ENCODE measurements around the gene MALAT1. TPM values are rescaled to one million over a fixed set of nuclear protein-coding genes. Genes with fewer than 3 reads are reported as not detected.
"Not testable (repeated sequence)": the region's sequence is repeated elsewhere in the genome, so short reads cannot be mapped to it uniquely, and the experiment has no call there.

MALAT1 gene
- total and polyA plus RNA-seq, 10 of the 15 experiments (the other 5 are each of a cell fraction or from before 2014, with no cell fraction given) = 448 to 8,160 (median 2,019) TPM

- H3K4me1 ChIP-seq (ENCODE audit: control insufficient read depth, insufficient read depth, low read length) = peaks cover 25% of the 10 kb centered on the region
- 26% methylated on average over 7 of the region's 7 CpGs for WGBS (ENCODE audit: insufficient coverage, insufficient replicate concordance, low lambda C conversion rate, missing lambda C conversion rate)
- peak; percentile 80 for TF ChIP-seq MEF2B (IDR thresholded peaks at IDR 0.05; ENCODE audit: partially characterized antibody, poor library complexity, severe bottlenecking)
- H3K9me3 ChIP-seq (replicated peaks; ENCODE audit: control insufficient read depth, insufficient read depth, low read length); SMC1A ChIA-PET (ENCODE audit: uncharacterized antibody, unreplicated experiment); in situ Hi-C loops (cut with MboI); FAIRE-seq; intact Hi-C loops (cut with micrococcal nuclease; ENCODE audit: unreplicated experiment); BruUV-seq (replicated peaks); ATAC-seq; H4K20me1 ChIP-seq (ENCODE audit: control insufficient read depth, insufficient read depth); H3K27me3 ChIP-seq (replicated peaks in 1 of 2; ENCODE audit: control insufficient read depth in 2 of 2, insufficient read depth in 2 of 2, low read length in 1 of 2); DNase-seq (ENCODE audit: low read depth, low spot score): not testable (repeated sequence)
- CTCF ChIA-PET = interaction anchor here (1.6 kb wide), 1 partner anchor 17 kb away, joined by 3 read pairs; no protein-coding TSS in a partner anchor
- peak overlapping the region; percentile 17 for H3K27ac ChIP-seq (ENCODE audit: control insufficient read depth, insufficient read depth)
- H2AFZ ChIP-seq (ENCODE audit: control insufficient read depth, low read depth, low read length) = peak overlapping the region; percentile 77
- peaks cover 0 to 13% of the 10 kb centered on the region in 2 experiments; a peak in 2 of 4 replicates for H3K36me3 ChIP-seq (ENCODE audit: control insufficient read depth in 2 of 2, insufficient read depth in 2 of 2, low read length in 1 of 2)
- peak overlapping the region; percentile 26; the same call in 1 of the 2 replicates for H3K4me3 ChIP-seq
- RAD21 ChIA-PET (ENCODE audit: unreplicated experiment) = interaction anchor here (1.2 to 2.0 kb wide), 2 partner anchors 17 to 49 kb away, joined by 3 to 6 read pairs; partner anchors contain the start of gene FAM89B
- H3K9ac ChIP-seq (ENCODE audit: control insufficient read depth, insufficient read depth, low read length) = peak overlapping the region; percentile 16; the same call in 1 of the 2 replicates
- H3K79me2 ChIP-seq (ENCODE audit: control insufficient read depth, insufficient read depth, low read length) = peaks cover 15% of the 10 kb centered on the region
- POLR2A ChIA-PET = interaction anchor here (1.5 to 2.5 kb wide), 2 partner anchors 17 to 47 kb away, joined by 6 to 13 read pairs; partner anchors contain the start of gene ZNRD2
- peak overlapping the region; percentile 80 for H3K4me2 ChIP-seq (ENCODE audit: control insufficient read depth, insufficient read depth)
Observed at GRCh38 chr11:65523631-65523968, 24.8 kb downstream of the MALAT1 start.

DNA sequence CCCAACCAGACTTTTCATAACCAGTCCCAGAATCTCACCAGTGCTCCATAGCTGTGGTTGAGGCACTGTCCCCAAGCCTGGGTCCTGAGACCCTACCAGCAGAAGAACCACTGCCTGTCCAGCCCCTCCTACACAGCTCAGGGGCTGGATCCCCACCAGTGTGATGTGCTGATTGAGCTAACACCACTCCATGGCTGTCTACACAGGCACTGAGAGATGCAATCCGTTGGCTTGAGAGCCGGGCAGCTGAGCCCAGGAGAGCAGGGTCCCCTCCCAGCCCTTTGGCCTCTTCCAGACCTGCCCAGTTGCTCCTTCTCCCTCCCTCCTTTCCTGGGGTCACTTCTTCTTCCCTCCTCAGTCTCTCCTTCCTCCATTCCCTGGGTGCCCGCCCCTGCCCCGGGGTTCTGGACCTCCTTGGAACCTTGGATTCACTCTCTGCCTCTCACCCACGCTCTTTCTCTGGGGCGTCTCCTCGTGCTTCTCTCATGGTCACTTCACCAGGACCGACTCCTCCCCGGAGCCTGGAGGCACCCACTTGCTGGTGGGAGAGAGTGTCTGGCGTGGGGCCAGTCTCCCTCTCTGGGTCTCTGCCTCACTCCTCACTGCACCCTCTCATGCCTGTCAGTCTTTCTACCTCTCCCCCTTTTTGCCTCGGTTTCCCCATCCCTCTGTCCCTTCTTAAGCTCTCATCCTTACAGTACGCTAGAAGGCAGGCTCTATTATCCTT is 25.3 kb downstream of the MALAT1 start:
- TF ChIP-seq NR2C1 (IDR thresholded peaks at IDR 0.05) (no peak), PKNOX1 (IDR thresholded peaks at IDR 0.05) (peak; percentile 37; the same call in 1 of the 2 replicates), SPI1 (IDR thresholded peaks at IDR 0.05; ENCODE audit: borderline replicate concordance, insufficient read depth, low read depth, low read length) (no peak), LARP7 (IDR thresholded peaks at IDR 0.05) (0 out of 2 replicates have a peak, but pooled peaks have one; percentile 22), YBX1 (IDR thresholded peaks at IDR 0.05) (no peak), POLR2AphosphoS2 (IDR thresholded peaks at IDR 0.05; ENCODE audit: low read depth, low read length) (no peak), ZNF217 (IDR thresholded peaks at IDR 0.05) (no peak), CREM (IDR thresholded peaks at IDR 0.05; ENCODE audit: low read depth) (no peak), TARDBP (IDR thresholded peaks at IDR 0.05; ENCODE audit: borderline replicate concordance) (no peak), JUND (IDR thresholded peaks at IDR 0.05; ENCODE audit: low read depth, low read length) (no peak)
- ChIA-PET POLR2A (interaction anchor here (0.8 to 2.5 kb wide), 9 partner anchors 12 to 143 kb away, joined by 3 to 13 read pairs (median 4); partner anchors contain the start of genes PCNX3 and ZNRD2), RAD21 (ENCODE audit: unreplicated experiment) (interaction anchor here (1.0 to 2.0 kb wide), 5 partner anchors 14 to 105 kb away, joined by 3 to 8 read pairs (median 4); partner anchors contain the start of gene FAM89B), CTCF (interaction anchor here (1.1 to 3.5 kb wide), 5 partner anchors 17 to 108 kb away, joined by 3 to 18 read pairs (median 5); no protein-coding TSS in a partner anchor), SMC1A (ENCODE audit: uncharacterized antibody, unreplicated experiment) (interaction anchor here (0.7 to 2.1 kb wide), 2 partner anchors 14 to 16 kb away, joined by 3 to 7 read pairs; no protein-coding TSS in a partner anchor)
- H3K9ac ChIP-seq (ENCODE audit: control insufficient read depth, insufficient read depth, low read length) = no peak overlapping the region; the same call in 1 of the 2 replicates
- H3K27ac ChIP-seq (ENCODE audit: control insufficient read depth, insufficient read depth) = peak overlapping the region; percentile 17
- peaks cover 15% of the 10 kb centered on the region for H3K79me2 ChIP-seq (ENCODE audit: control insufficient read depth, insufficient read depth, low read length)
- DNase-seq (ENCODE audit: low read depth, low spot score) (no peak), ATAC-seq (peak; percentile 22), FAIRE-seq (no peak)
- intact Hi-C loops (cut with micrococcal nuclease; ENCODE audit: unreplicated experiment) = no loop called here
- peak overlapping the region; percentile 44; the same call in 1 of the 2 replicates for H3K4me3 ChIP-seq
- no peaks in the 10 kb centered on the region for H4K20me1 ChIP-seq (ENCODE audit: control insufficient read depth, insufficient read depth)
- in situ Hi-C loops (cut with MboI) = no loop called here
- H3K4me2 ChIP-seq (ENCODE audit: control insufficient read depth, insufficient read depth) = peak overlapping the region; percentile 80
- no TSS peak for BruUV-seq (replicated peaks)
- WGBS (ENCODE audit: insufficient coverage, insufficient replicate concordance, low lambda C conversion rate, missing lambda C conversion rate) = 78% methylated on average over 12 of the region's 12 CpGs
- peak overlapping the region; percentile 77 for H2AFZ ChIP-seq (ENCODE audit: control insufficient read depth, low read depth, low read length)
- peaks cover 25% of the 10 kb centered on the region for H3K4me1 ChIP-seq (ENCODE audit: control insufficient read depth, insufficient read depth, low read length)
- no peaks in the 10 kb centered on the region for H3K9me3 ChIP-seq (replicated peaks; ENCODE audit: control insufficient read depth, insufficient read depth, low read length)
- H3K27me3 ChIP-seq (replicated peaks in 1 of 2; ENCODE audit: control insufficient read depth in 2 of 2, insufficient read depth in 2 of 2, low read length in 1 of 2) = no peaks in the 10 kb centered on the region
- H3K36me3 ChIP-seq (ENCODE audit: control insufficient read depth in 2 of 2, insufficient read depth in 2 of 2, low read length in 1 of 2) = peaks cover 0 to 13% of the 10 kb centered on the region in 2 experiments; a peak in 3 of 4 replicates

Measured in GM12878 (cell line).